CD8-positive, alpha-beta memory T cell (primary cell): ENCODE data around the gene CMSS1. TPM values are rescaled to one million over a fixed set of nuclear protein-coding genes. Genes with fewer than 3 reads are reported as not detected.

Source experiments
- CTCF ChIA-PET: fragments of 350-600 bp; sonication (Branson Sonifier 250); formaldehyde crosslinking; loops from one replicate; lab custom pipeline; 2021; ENCODE audit warnings: antibody characterized with exemption; lab: Charles Lee
- POLR2A ChIA-PET: fragments of 350-600 bp; sonication (Branson Sonifier 250); formaldehyde crosslinking; loops from one replicate; lab custom pipeline; 2021; ENCODE audit warnings: antibody characterized with exemption; lab: Charles Lee
- DNase-seq, 5 donors: peaks; one replicate each; pipeline versions ENCODE4 v3.0.0 to v3.0.0-alpha.2; 2020 to 2022; ENCODE audit warnings: mixed read lengths in 1 of 5
- H3K27ac ChIP-seq: one replicate; pipeline ENCODE4 v1.7.0; 2013; ENCODE audit warnings: low read depth, mild to moderate bottlenecking, low read length, moderate library complexity
- H3K27me3 ChIP-seq: 2 replicates; pipeline ENCODE4 v1.7.0; 2013; ENCODE audit warnings: low read length, mild to moderate bottlenecking; ENCODE audit not compliant: insufficient read depth, poor library complexity, severe bottlenecking
- H3K36me3 ChIP-seq: 2 replicates; pipeline ENCODE4 v1.7.0; 2013; ENCODE audit warnings: mild to moderate bottlenecking, low read length, moderate library complexity; ENCODE audit not compliant: insufficient read depth
- H3K4me1 ChIP-seq: 2 replicates; pipeline ENCODE4 v1.7.0; 2013; ENCODE audit warnings: mild to moderate bottlenecking, low read length, moderate library complexity; ENCODE audit not compliant: insufficient read depth
- H3K4me3 ChIP-seq: 2 replicates; pipeline ENCODE4 v1.7.0; 2013; ENCODE audit warnings: mild to moderate bottlenecking, low read length
- H3K9me3 ChIP-seq: 2 replicates; pipeline ENCODE4 v1.7.0; 2013; ENCODE audit warnings: mild to moderate bottlenecking, low read length
- H3K27ac Mint-ChIP-seq, 8 donors: one replicate each; pipeline ENCODE4 v1.8.0; 2020 to 2021; ENCODE audit warnings: mixed read lengths in 8 of 8, mild to moderate bottlenecking in 6 of 8, inconsistent platforms in 3 of 8, moderate library complexity in 3 of 8
- H3K27me3 Mint-ChIP-seq, 2 donors: one replicate each; pipeline ENCODE4 v1.8.0; 2020 to 2021; ENCODE audit warnings: mixed read lengths in 2 of 2, mild to moderate bottlenecking in 1 of 2, moderate library complexity in 1 of 2
- H3K36me3 Mint-ChIP-seq, 3 donors: one replicate each; pipeline ENCODE4 v1.8.0; 2020 to 2021; ENCODE audit warnings: mixed read lengths in 3 of 3, inconsistent platforms in 1 of 3, mild to moderate bottlenecking in 1 of 3
- H3K4me1 Mint-ChIP-seq, 3 donors: one replicate each; pipeline ENCODE4 v1.8.0; 2020 to 2021; ENCODE audit warnings: mixed read lengths in 3 of 3, inconsistent platforms in 1 of 3, mild to moderate bottlenecking in 1 of 3
- H3K4me3 Mint-ChIP-seq, 7 donors: one replicate each; pipeline ENCODE4 v1.8.0; 2020 to 2021; ENCODE audit warnings: mixed read lengths in 7 of 7, mild to moderate bottlenecking in 6 of 7, moderate library complexity in 4 of 7, inconsistent platforms in 2 of 7
- H3K9me3 Mint-ChIP-seq, 5 donors: one replicate each; pipeline ENCODE4 v1.8.0; 2020 to 2022; ENCODE audit warnings: mixed read lengths in 5 of 5, mild to moderate bottlenecking in 3 of 5, moderate library complexity in 2 of 5, inconsistent platforms in 1 of 5
- polyA plus RNA-seq: library from polyadenylated mRNA; unstranded; fragments of 300-500 nt; fragmentation: Illumina TruSeq; gene quantifications from one replicate; pipeline ENCODE4 v1.2.3, GENCODE V29; 2021
- total RNA-seq, 2 experiments: library from RNA; stranded (reverse); gene quantifications; one replicate each; pipeline ENCODE4 v1.2.3, GENCODE V29; 2021

CMSS1 gene
- total and polyA plus RNA-seq, 3 experiments from 2014 or later, result 16.8 to 143 (median 140) TPM

- H3K9me3 ChIP-seq, result no peaks in the 10 kb centered on the region
- peaks cover 13% of the 10 kb centered on the region for H3K4me1 ChIP-seq
- Mint-ChIP-seq H3K27me3 (peaks cover 0 to 2% of the 10 kb centered on the region in 2 donors), H3K9me3 (no peaks in the 10 kb centered on the region), H3K4me1 (peaks cover 18 to 31% (median 21%) of the 10 kb centered on the region in 3 donors), H3K36me3 (no peaks in the 10 kb centered on the region), H3K27ac (no peak overlapping the region), H3K4me3 (no peak overlapping the region)
- no peaks in the 10 kb centered on the region for H3K36me3 ChIP-seq
- H3K27me3 ChIP-seq, result no peaks in the 10 kb centered on the region
- ChIA-PET CTCF (no interaction called here), POLR2A (no interaction called here)
- DNase-seq, result no peak
- H3K4me3 ChIP-seq, result no peak overlapping the region
- H3K27ac ChIP-seq, result no peak overlapping the region
Observed at GRCh38 chr3:100206687-100207086, 389.0 kb downstream of the CMSS1 start.

- H3K9me3 Mint-ChIP-seq, result no peaks in the 10 kb centered on the region
- Histone ChIP-seq H3K27me3 (no peaks in the 10 kb centered on the region), H3K9me3 (no peaks in the 10 kb centered on the region), H3K4me3 (no peak overlapping the region), H3K4me1 (peaks cover 13% of the 10 kb centered on the region), H3K27ac (no peak overlapping the region), H3K36me3 (no peaks in the 10 kb centered on the region)
- no peak overlapping the region for H3K27ac Mint-ChIP-seq
- H3K4me3 Mint-ChIP-seq, result no peak overlapping the region
- H3K27me3 Mint-ChIP-seq, result peaks cover 0 to 2% of the 10 kb centered on the region in 2 donors
- H3K36me3 Mint-ChIP-seq, result no peaks in the 10 kb centered on the region
- H3K4me1 Mint-ChIP-seq, result peaks cover 18 to 31% (median 21%) of the 10 kb centered on the region in 3 donors
- ChIA-PET CTCF (no interaction called here), POLR2A (no interaction called here)
- DNase-seq, result no peak
Observed at GRCh38 chr3:100207886-100208285, 390.2 kb downstream of the CMSS1 start.

- Histone ChIP-seq H3K27me3 (no peaks in the 10 kb centered on the region), H3K4me3 (no peak overlapping the region), H3K4me1 (peaks cover 13% of the 10 kb centered on the region), H3K27ac (no peak overlapping the region), H3K36me3 (no peaks in the 10 kb centered on the region), H3K9me3 (no peaks in the 10 kb centered on the region)
- ChIA-PET CTCF (no interaction called here), POLR2A (no interaction called here)
- H3K4me1 Mint-ChIP-seq, result peaks cover 18 to 31% (median 21%) of the 10 kb centered on the region in 3 donors
- no peak overlapping the region for H3K4me3 Mint-ChIP-seq
- no peaks in the 10 kb centered on the region for H3K9me3 Mint-ChIP-seq
- H3K27ac Mint-ChIP-seq, result peak overlapping the region in 2 of 8 donors; percentile 1 to 16
- no peaks in the 10 kb centered on the region for H3K27me3 Mint-ChIP-seq
- no peaks in the 10 kb centered on the region for H3K36me3 Mint-ChIP-seq
- no peak for DNase-seq
Observed at GRCh38 chr3:100209169-100209568, 391.5 kb downstream of the CMSS1 start.

GRCh38 chr3:100209948-100210771, 392.5 kb downstream of the CMSS1 start:
- peak in 2 of 5 donors; percentile 18 to 32 for DNase-seq
- H3K9me3 Mint-ChIP-seq, result no peaks in the 10 kb centered on the region
- no peaks in the 10 kb centered on the region for H3K9me3 ChIP-seq
- no peaks in the 10 kb centered on the region for H3K36me3 ChIP-seq
- peak overlapping the region; percentile 40 for H3K4me3 ChIP-seq
- peaks cover 13% of the 10 kb centered on the region for H3K4me1 ChIP-seq
- CTCF ChIA-PET, result no interaction called here
- H3K36me3 Mint-ChIP-seq, result no peaks in the 10 kb centered on the region
- POLR2A ChIA-PET, result no interaction called here
- peaks cover 18 to 31% (median 21%) of the 10 kb centered on the region in 3 donors for H3K4me1 Mint-ChIP-seq
- no peaks in the 10 kb centered on the region for H3K27me3 Mint-ChIP-seq
- H3K4me3 Mint-ChIP-seq, result peak overlapping the region; percentile 52 to 80 (median 64)
- H3K27ac ChIP-seq, result no peak overlapping the region
- H3K27ac Mint-ChIP-seq, result peak overlapping the region; percentile 38 to 97 (median 75)
- no peaks in the 10 kb centered on the region for H3K27me3 ChIP-seq

GRCh38 chr3:100210772-100211135, 393.1 kb downstream of the CMSS1 start:
- H3K4me3 ChIP-seq, result peak overlapping the region; percentile 40
- peak in 2 of 5 donors; percentile 10 to 51 for DNase-seq
- peaks cover 18 to 31% (median 21%) of the 10 kb centered on the region in 3 donors for H3K4me1 Mint-ChIP-seq
- H3K27ac Mint-ChIP-seq, result peak overlapping the region in 7 of 8 donors; percentile 67 to 97 (median 77)
- no peaks in the 10 kb centered on the region for H3K36me3 Mint-ChIP-seq
- no peaks in the 10 kb centered on the region for H3K9me3 Mint-ChIP-seq
- no peaks in the 10 kb centered on the region for H3K27me3 ChIP-seq
- H3K36me3 ChIP-seq, result no peaks in the 10 kb centered on the region
- no peak overlapping the region for H3K27ac ChIP-seq
- POLR2A ChIA-PET, result no interaction called here
- CTCF ChIA-PET, result no interaction called here
- peak overlapping the region in 6 of 7 donors; percentile 52 to 80 (median 65) for H3K4me3 Mint-ChIP-seq
- peaks cover 13% of the 10 kb centered on the region for H3K4me1 ChIP-seq
- no peaks in the 10 kb centered on the region for H3K9me3 ChIP-seq
- peaks cover 3 to 5% of the 10 kb centered on the region in 2 donors for H3K27me3 Mint-ChIP-seq

- Mint-ChIP-seq H3K4me1 (peaks cover 16 to 22% (median 21%) of the 10 kb centered on the region in 3 donors), H3K27me3 (peaks cover 12 to 34% of the 10 kb centered on the region in 2 donors), H3K27ac (no peak overlapping the region), H3K4me3 (no peak overlapping the region), H3K36me3 (no peaks in the 10 kb centered on the region), H3K9me3 (peaks cover under 1 to 4% (median 3%) of the 10 kb centered on the region in 5 donors)
- CTCF ChIA-PET, result no interaction called here
- Histone ChIP-seq H3K27ac (no peak overlapping the region), H3K4me1 (peaks cover 13% of the 10 kb centered on the region), H3K9me3 (no peaks in the 10 kb centered on the region), H3K36me3 (no peaks in the 10 kb centered on the region), H3K27me3 (no peaks in the 10 kb centered on the region), H3K4me3 (no peak overlapping the region)
- no peak for DNase-seq
- POLR2A ChIA-PET, result no interaction called here
Observed at GRCh38 chr3:100213891-100214573, 396.4 kb downstream of the CMSS1 start.

GRCh38 chr3:100214574-100214964, 396.9 kb downstream of the CMSS1 start:
- H3K4me3 ChIP-seq, result no peak overlapping the region
- Mint-ChIP-seq H3K27me3 (peaks cover 12 to 39% of the 10 kb centered on the region in 2 donors), H3K4me3 (no peak overlapping the region), H3K9me3 (peaks cover 5 to 9% (median 7%) of the 10 kb centered on the region in 5 donors), H3K4me1 (peaks cover 15 to 20% (median 18%) of the 10 kb centered on the region in 3 donors), H3K27ac (no peak overlapping the region), H3K36me3 (peaks cover 0 to 4% (median 1%) of the 10 kb centered on the region in 3 donors)
- ChIA-PET POLR2A (no interaction called here), CTCF (no interaction called here)
- no peak for DNase-seq
- H3K36me3 ChIP-seq, result no peaks in the 10 kb centered on the region
- no peak overlapping the region for H3K27ac ChIP-seq
- H3K9me3 ChIP-seq, result no peaks in the 10 kb centered on the region
- H3K27me3 ChIP-seq, result no peaks in the 10 kb centered on the region
- H3K4me1 ChIP-seq, result peaks cover 13% of the 10 kb centered on the region

GRCh38 chr3:100216713-100217112, 399.1 kb downstream of the CMSS1 start:
- CTCF ChIA-PET, result no interaction called here
- POLR2A ChIA-PET, result no interaction called here
- H3K4me3 ChIP-seq, result no peak overlapping the region
- no peaks in the 10 kb centered on the region for H3K4me1 ChIP-seq
- peaks cover 5 to 16% (median 7%) of the 10 kb centered on the region in 5 donors for H3K9me3 Mint-ChIP-seq
- H3K36me3 ChIP-seq, result no peaks in the 10 kb centered on the region
- no peak overlapping the region for H3K27ac Mint-ChIP-seq
- H3K27ac ChIP-seq, result no peak overlapping the region
- no peaks in the 10 kb centered on the region for H3K27me3 ChIP-seq
- peaks cover 0 to 4% (median 1%) of the 10 kb centered on the region in 3 donors for H3K36me3 Mint-ChIP-seq
- peaks cover 12 to 44% of the 10 kb centered on the region in 2 donors for H3K27me3 Mint-ChIP-seq
- no peak for DNase-seq
- no peaks in the 10 kb centered on the region for H3K9me3 ChIP-seq
- no peak overlapping the region for H3K4me3 Mint-ChIP-seq
- peaks cover 0 to 2% (median 0%) of the 10 kb centered on the region in 3 donors for H3K4me1 Mint-ChIP-seq
